Glutamatergic neuron (in vitro differentiated cells): Measurements from ENCODE around the gene OR10A4. TPM values are rescaled to one million over a fixed set of nuclear protein-coding genes. Genes with fewer than 3 reads are reported as not detected.
"Not testable (repeated sequence)": the region's sequence is repeated elsewhere in the genome, so short reads cannot be mapped to it uniquely, and the experiment has no call there.

Source experiments
- DNase-seq: peaks from one replicate; pipeline ENCODE4 v3.0.0; 2022
- H3K27ac Mint-ChIP-seq: one replicate; pipeline ENCODE4 v1.8.0; 2020; ENCODE audit warnings: mild to moderate bottlenecking, mixed read lengths, inconsistent platforms; ENCODE audit not compliant: unreplicated experiment
- H3K27me3 Mint-ChIP-seq: one replicate; pipeline ENCODE4 v1.8.0; 2020; ENCODE audit warnings: mild to moderate bottlenecking, moderate library complexity, mixed read lengths, inconsistent platforms; ENCODE audit not compliant: unreplicated experiment
- H3K36me3 Mint-ChIP-seq: one replicate; pipeline ENCODE4 v1.8.0; 2020; ENCODE audit warnings: mild to moderate bottlenecking, mixed read lengths, inconsistent platforms; ENCODE audit not compliant: unreplicated experiment
- H3K4me1 Mint-ChIP-seq: one replicate; pipeline ENCODE4 v1.8.0; 2020; ENCODE audit warnings: mild to moderate bottlenecking, low read depth, mixed read lengths, inconsistent platforms; ENCODE audit not compliant: unreplicated experiment
- H3K4me3 Mint-ChIP-seq: one replicate; pipeline ENCODE4 v1.8.0; 2020; ENCODE audit warnings: mild to moderate bottlenecking, mixed read lengths, inconsistent platforms; ENCODE audit not compliant: unreplicated experiment
- H3K9me3 Mint-ChIP-seq: one replicate; pipeline ENCODE4 v1.8.0; 2020; ENCODE audit warnings: mild to moderate bottlenecking, moderate library complexity, mixed read lengths, inconsistent platforms; ENCODE audit not compliant: unreplicated experiment
- CTCF ChIP-seq: fragments of 200-600 bp; sonication (generic); IDR thresholded peaks from one replicate; pipeline ENCODE4 v1.5.0; 2021; ENCODE audit not compliant: partially characterized antibody, unreplicated experiment
- total RNA-seq: library from RNA; stranded (reverse); fragmentation: NEBNext Ultra II Directional; extraction: Animal tissue kit (Norgen Biotek cat#: 25700); gene quantifications from one replicate; pipeline ENCODE4 v1.2.1, GENCODE V29; 2021; ENCODE audit not compliant: unreplicated experiment

The OR10A4 gene
- total RNA-seq, 1 donor from 2014 or later: not detected

DNA sequence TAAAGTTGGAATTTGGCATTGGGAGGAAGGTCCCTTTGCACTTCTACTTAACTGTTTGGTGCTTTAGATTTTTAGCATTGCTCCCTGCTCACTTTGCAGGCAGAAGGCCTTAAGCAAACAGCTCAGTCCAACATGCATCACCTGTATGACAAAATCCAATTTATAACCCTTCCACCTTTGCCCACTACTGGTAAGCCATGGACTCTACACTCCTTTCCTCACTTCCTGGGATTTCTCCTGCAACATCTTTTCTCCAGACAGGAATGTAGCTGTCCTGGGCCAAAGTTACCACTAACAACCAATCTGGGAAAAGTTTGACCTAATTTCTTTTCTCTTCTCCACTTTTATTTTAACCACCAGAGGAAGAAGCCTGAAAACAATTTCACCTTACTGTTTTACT is 17.7 kb downstream of the OR10A4 start:
- Mint-ChIP-seq H3K4me3 (no peak overlapping the region), H3K27ac (no peak overlapping the region), H3K9me3 (no peaks in the 10 kb centered on the region), H3K27me3 (no peaks in the 10 kb centered on the region), H3K36me3 (no peaks in the 10 kb centered on the region), H3K4me1 (no peaks in the 10 kb centered on the region)
- no peak for DNase-seq
- no peak for TF ChIP-seq CTCF

DNA sequence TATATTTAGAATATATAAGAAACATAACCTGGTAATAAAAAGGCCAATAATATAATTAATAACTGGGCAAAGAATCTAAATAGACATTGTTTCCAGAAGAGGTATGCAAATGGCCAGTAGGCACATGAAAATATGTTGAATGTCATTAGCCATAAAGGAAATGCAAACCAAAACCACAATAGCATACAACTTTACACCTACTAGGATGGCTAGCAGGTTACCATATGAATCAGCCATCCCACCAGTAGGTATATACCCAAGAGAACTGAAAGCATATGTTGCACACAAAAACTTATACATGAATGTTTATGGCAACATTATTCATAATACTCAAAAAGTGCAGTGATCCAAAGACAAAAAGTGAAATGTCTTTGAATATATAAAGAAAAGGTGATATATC is 18.6 kb downstream of the OR10A4 start:
- Mint-ChIP-seq H3K36me3 (no peaks in the 10 kb centered on the region), H3K27me3 (no peaks in the 10 kb centered on the region), H3K4me1 (no peaks in the 10 kb centered on the region), H3K9me3 (no peaks in the 10 kb centered on the region), H3K27ac (no peak overlapping the region), H3K4me3 (no peak overlapping the region)
- TF ChIP-seq CTCF: no peak
- no peak for DNase-seq

GRCh38 chr11:6898911-6899310 is 22.5 kb downstream of the OR10A4 start:
- H3K27ac Mint-ChIP-seq: no peak overlapping the region
- H3K36me3 Mint-ChIP-seq: no peaks in the 10 kb centered on the region
- H3K9me3 Mint-ChIP-seq: no peaks in the 10 kb centered on the region
- H3K27me3 Mint-ChIP-seq: no peaks in the 10 kb centered on the region
- TF ChIP-seq CTCF: no peak
- no peak overlapping the region for H3K4me3 Mint-ChIP-seq
- H3K4me1 Mint-ChIP-seq: no peaks in the 10 kb centered on the region
- DNase-seq: no peak

- Mint-ChIP-seq H3K27me3 (peaks cover 2% of the 10 kb centered on the region), H3K36me3 (no peaks in the 10 kb centered on the region), H3K4me1 (no peaks in the 10 kb centered on the region), H3K27ac (no peak overlapping the region), H3K9me3 (peaks cover 4% of the 10 kb centered on the region), H3K4me3 (no peak overlapping the region)
- TF ChIP-seq CTCF: no peak
- DNase-seq: no peak
Observed at GRCh38 chr11:6900327-6900999, 24.0 kb downstream of the OR10A4 start.

- not testable (repeated sequence) for H3K27ac Mint-ChIP-seq, H3K36me3 Mint-ChIP-seq, H3K4me3 Mint-ChIP-seq, H3K27me3 Mint-ChIP-seq, DNase-seq, H3K4me1 Mint-ChIP-seq, H3K9me3 Mint-ChIP-seq
Observed at GRCh38 chr11:6904804-6905203, 28.4 kb downstream of the OR10A4 start.
